Stimulated activated CD8-positive, alpha-beta memory T cell treated with anti-CD3 and anti-CD28 coated beads, Interleukin-4, amount 100 ng/mL, for 4 hours (primary cell): Measurements from ENCODE around the gene PPP1R13L.
"Not testable (repeated sequence)": the region's sequence is repeated elsewhere in the genome, so short reads cannot be mapped to it uniquely, and the experiment has no call there.

Experiments used
- DNase-seq, 2 donors: peaks; one replicate each; pipeline ENCODE4 v3.0.0-alpha.2; 2020; ENCODE audit warnings: low read depth in 2 of 2, low spot score in 1 of 2

PPP1R13L gene

DNA sequence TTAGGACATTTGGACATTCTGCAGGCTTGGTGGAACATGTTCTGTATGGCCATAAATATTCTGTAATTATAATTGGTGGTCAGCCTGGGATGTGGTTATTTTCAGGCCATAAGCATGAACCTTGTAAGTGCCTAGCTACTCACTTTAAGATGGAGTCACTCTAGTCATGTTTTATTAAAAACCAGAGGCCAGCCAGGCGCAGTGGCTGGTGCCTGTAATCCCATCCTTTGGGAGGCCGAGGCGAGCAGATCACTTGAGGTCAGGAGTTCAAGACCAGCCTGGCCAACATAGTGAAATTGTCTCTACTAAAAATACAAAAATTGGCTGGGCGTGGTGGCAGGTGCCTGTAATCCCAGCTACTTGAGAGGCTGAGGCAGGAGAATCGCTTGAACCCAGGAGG is 2.7 kb upstream of the PPP1R13L start:
- DNase-seq, result not testable (repeated sequence)

DNA sequence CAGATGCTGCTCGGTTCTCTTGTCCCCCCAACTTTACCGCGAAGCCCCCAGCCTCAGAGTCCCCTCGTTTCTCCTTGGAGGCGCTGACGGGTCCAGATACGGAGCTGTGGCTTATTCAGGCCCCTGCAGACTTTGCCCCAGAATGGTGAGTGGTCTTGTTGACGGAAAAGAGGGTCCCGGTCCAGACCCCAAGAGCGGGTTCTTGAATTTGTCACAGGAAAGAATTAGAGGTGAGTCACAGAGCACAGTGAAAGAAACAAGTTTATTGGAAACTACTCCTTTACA is 2.2 kb upstream of the PPP1R13L start:
- no peak for DNase-seq

DNA sequence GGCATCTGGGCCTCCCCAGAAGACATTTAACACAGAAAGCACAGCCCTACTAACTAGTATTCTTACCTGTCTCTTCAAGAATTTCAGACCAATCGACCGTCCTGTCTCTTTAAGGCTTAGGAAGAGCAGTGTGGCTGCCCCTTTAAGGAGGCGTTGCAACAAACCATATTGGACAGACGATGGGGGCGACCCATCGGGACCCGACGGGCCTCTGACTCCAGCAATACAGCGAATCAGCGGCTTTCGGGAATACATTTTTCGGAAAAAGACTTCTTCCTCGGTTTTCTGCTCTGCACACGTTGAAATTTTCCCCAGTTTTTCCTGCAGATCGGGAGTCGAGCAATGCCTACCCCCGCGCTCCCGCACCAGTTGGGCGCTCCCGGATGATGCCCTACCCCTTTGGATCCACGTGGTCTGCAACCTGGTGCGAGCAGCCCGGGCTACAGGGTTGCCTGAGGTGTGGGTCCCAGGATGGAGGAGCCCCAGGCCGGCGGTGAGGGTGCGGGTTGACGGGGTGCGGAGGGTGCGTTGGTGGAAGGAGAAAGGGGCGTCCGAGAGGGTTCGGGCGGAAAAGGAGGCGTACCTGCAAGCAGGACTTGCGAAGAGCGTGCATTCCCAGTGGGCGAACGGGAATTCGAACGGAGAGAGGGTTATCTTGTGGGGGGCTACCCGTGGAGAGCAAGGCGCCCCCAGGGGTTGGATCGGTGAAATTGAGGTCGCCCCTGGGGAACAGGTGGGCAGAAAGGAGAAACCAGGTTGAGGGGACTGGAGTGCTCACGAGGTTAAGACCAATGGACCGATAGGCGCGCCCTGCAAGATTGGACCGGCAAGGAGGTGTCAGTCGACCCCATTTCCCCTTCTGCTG is 1.6 kb upstream of the PPP1R13L start, which contains the start of gene POLR1G:
POLR1G (plus strand) TSS at position 419 of the 865 bp plus-strand sequence; CDS start at position 472, 53 bp downstream.
- DNase-seq, result peak; percentile 53 to 62

DNA sequence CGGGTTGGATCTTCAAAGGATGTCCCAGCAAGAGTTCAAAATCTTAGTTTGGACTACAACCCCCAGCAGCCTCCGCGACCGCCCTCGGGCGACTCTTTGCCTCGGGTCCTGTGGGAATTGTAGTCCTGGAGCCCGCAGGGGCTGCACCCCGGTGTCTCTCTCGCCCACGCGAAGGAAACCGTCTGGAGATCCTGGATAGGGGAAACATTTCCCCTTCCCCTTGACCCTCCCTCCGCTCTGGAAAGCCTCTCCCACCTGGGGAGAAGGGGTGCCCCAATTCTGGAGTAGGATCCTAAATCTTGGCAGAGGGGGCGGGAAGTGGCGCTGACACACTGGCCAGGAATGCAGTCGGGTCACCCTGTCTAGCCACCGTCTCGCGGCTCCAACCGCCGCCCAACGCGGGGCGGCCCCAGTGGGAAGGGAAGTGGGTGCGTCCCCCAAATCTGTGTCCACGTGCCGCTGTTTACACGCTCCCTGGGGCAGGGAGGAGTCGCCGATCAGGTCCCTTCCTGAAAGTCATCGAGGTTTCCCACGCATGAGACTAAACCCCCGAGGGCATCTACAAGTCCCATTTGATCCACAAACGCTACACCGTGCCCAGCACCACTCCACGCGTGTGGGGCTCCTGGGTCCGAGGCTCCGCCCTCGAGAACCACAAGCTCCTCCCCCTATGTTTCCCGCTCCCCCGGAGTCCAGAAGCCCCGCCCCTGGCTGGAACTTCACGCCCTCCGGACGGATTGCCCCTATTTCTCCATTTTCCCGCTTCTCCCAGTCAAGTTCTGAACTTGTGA is 761 bp upstream of the PPP1R13L start:
- DNase-seq, result peak; percentile 55 to 71

DNA sequence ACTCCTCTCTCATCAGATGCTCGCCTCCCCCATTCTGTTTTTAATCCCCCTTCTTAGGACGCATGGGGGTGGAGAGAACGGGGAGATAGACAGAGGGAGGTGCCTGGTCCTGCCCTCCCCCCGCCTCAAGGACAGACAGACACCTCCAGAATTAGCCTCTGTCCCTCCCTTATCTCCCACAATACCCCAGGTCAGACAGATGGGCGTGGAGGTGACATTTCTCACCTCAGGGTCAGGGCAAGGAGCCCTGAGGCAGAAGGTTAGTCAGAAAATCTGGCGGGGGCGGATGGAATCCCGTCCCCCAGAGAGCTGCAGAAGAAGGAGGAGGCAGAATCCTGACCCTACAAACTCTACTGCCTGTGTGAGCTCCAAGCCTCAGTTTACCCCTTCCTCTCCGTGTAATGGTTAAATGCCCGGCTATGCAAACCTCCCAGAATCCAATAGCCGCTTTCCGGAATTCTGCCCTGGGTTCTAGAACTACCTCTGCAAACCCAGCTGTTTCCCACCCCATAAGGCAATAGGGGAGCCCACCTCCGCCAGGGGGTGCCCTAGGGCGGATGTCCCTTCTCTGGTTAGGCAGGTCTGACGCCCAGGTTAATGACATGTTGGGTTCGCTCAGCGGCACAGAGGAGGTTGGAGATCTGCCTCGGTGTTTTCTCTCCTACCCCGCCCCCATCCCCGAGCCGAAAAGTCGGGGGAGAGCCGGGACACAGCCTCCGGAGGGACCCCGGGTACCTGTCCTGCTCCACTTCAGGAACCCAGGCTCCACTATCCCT is 900 bp downstream of the PPP1R13L start:
- peak in 1 of 2 donors; percentile 48 for DNase-seq

DNA sequence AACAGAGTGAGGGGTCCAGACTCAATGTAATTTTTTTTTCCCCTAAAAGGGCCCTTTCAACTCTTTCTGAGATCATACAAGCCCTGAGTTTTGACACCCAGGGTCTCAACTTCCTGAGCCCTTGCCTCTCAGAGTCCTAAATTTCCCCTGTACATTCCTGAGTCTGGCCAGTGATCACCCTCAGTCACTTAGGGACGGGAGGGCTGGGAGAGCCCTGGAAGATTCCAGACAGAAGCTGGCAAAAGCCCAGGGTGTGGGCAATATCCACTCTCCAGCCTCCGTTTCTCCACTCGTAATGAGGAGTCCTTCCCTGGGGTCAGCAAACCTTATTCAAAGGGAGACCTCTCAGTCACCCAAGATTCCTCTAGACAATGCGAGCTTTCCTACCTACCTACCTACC is 1.6 kb downstream of the PPP1R13L start:
- no peak for DNase-seq

DNA sequence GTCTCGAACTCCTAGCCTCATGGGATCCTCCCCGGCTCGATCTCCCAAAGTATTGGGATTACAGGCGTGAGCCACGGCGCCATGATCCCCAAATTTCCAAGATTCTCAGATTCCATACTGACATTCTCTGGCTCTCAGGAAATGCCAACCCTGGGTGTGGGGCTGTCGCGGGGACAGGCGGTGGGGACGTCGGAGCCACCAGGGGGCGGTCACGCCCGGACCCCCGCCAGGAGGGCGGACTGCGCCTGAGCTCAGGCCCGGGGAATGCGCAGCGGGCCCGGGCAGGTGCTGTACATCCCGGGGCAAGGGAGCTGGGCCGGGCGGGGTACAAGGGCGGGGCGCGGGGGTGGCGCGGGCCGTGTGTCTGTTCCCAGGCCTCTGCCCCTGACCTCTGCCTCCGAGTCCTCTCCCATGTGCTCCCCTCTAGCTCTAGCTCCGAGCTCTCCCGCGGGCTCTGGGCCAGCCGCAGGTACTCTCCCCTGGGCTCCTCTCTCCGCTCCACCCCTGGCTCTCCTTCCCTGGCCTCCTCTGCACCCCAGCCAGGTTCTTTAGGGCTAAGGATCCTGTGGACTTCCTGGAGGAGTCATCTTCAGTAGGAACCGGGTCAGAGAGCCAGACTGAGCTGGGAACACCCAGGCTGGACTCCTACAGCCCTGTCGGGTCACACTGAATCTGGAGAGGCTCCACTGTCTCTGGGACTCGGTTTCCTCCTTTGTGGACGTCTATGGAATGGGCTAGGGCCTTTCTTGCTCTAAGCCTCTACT is 2.4 kb downstream of the PPP1R13L start:
- no peak for DNase-seq

DNA sequence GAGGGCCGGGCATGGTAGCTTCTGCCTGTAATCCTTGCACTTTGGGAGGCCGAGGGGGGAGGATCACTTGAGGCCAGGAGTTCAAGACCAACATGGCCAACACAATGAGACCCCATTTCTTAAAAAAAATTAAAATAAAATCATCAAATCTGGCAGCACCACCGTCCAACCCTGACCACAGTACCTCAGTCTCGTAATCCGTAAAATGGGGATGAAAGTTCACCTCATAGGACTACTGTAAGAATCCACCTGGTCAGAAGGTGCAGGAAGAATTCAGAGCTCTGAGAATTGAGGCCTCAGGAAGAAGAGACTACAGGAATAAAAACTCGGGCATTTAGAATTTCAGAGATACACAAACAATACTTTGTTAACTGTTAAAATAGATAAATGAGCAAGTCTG is 3.1 kb downstream of the PPP1R13L start:
- no peak for DNase-seq

DNA sequence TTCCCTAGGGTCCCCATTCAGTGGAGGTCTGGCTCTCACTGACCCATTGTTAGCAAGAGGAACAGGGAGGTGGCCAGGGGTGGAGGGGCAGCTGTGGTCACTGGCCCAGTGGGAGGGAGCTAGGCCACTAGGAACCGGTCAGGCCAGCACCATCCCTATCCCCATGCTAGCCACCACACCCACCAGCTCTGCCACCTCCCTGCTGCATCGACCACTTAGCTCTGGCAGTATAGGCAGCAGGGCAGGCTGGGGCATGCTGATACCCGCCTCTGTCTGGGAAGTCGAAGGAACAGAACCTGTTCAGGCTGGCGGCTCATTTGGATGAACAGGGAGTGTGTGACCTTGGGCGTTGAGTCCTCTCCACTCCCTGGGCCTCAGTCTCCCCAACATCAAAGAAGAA is 4.7 kb downstream of the PPP1R13L start:
- no peak for DNase-seq

DNA sequence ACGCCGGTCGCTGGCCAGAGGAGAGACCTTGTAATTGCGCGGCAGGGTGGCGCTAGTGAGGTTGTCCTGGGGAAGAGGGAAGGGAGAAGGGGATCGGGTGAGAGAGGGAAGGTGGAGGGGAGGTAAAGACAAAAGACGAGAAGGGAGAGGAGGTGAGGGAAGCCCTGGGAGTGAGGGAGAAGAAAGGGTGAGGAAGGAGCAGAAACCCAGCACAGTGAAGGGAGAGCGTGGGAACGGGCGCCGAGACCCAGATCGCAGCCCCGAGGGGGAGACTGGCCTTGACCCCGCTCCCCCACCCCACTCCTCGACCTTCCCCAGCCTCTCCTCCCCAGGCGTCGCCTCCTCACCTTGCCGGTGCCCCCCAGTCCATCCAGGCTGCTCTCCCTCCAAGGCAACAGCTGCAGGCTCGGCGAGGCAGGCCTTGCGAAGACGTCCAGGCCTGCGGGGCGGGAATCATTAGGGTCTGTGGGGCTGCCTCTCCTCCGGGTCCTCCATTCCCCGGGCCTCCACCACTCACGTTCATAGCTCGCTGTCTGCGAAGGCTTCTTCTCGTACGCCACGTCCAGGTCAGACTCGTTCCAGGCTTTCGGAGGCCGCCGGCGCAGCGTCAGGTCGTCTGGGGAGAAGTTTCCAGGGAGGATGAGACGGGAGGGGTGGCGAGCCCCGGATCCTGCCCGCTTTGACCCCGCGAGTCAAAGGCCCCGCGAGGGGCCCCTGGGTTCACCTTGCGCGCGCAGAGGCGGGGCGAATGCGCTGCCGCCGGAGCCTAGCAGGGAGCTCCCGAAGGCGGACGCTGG is 8.8 kb downstream of the PPP1R13L start:
- no peak for DNase-seq

DNA sequence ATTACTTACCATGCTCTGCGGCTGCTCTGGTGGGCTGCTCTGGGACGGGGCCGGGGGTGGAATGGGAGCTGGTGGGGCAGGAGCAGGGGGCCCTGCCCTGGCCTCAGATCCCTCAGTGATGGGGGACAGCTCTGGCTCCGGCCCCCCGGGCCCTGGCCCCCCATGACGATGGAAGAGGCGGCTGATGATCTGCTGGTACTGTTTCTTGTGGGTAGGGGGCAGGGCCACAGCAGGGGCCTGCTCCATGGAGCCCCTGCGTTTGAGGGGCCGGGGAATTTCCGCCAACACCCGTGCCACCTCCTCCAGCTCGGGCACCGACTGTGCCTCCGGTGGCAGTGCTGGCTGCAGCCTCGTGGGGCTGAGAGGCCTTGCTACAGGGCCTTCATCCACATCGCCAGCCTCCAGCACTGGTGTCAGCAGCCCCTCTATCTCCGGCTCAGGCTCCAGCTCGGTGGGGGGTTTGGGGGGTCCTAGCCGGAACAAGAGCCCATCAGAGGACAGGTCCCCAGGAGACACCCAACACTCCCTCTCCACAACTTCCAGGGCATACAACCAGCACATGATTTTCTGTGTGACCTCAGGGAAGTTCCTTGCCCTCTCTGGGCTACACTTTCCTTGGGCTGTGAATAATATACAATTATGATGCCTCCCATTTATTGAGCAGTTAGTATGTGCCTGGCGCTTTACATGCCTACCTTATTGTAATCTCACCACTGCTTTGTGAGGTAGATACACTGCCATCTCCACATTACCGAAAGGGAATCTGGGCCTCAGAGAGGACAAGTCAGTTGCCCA is 12.8 kb downstream of the PPP1R13L start:
- DNase-seq, result no peak

DNA sequence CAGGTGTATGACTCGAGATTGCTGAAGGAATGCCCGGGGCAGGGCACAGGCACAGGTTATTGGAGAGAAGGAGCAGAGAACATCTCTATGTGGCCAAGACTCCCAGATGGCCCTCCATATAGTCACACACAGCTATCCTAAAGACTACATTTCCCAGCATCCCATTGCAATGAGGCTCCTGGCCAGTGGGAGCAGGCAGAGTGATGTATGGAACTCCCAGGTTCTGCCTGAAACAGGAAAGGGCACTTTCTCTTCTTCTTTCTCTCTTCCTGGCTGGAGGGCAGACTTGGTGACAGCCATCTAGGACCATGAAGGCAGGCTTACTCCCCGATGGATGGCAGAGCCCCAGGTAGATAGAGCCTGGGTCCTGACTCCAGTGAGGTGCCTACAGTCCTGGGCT is 13.5 kb downstream of the PPP1R13L start:
- no peak for DNase-seq

DNA sequence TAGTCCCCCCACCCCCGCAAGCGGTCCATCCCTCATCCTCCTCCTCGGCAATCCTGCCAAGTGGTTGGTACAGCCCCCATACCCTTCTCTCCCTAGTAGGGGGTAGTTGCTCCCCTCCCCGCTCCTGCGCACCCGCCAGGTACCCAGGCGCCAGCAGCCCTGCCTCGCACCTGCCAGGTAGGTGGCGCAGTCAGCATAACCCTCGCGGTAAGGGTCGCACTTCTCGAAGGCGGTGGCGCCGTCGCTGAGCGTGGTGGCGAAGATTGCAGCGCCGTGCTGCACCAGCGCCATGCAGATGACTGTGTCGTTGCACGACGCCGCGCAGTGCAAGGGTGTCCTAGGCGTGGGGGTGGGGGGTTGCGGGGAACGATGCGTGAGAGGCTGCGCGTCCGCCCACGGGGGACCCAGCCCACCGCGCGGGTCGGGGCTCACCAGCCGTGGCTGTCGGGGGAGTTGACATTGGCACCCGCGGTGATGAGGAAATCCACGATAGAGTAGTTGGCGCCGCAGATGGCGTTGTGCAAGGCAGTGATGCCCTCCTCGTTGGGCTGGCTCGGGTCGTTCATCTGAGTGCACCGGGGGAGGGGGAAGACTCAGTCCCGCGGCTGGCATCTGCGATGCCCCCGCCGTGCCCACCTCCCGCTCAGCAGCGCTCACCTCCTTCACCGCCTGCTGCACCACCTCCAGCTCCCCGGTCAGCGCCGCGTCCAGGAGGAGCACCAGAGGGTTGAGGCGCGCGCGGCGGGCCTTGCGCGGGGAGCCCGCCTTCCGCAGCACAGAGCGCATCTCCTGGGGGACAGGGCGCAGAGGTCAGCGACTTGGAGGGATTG is 19.3 kb downstream of the PPP1R13L start:
- no peak for DNase-seq

DNA sequence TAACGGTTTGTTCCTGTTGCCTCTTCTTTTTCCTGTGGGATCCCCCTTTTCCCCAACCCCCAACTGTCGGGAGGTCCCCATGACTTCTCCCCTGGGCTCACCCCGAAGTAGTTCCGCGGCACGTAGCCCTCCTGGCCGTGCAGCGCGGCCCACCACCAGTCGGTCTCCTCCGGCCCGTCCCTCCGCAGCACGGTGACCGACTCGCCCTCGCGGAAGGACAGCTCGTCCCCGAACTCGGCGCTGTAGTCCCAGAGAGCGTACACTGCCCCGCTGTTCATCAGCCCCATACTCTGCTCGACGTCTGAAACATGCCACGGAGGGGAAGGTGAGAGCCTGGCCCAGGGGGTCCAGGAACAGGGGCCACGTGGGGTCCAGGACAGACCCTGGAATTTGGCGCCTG is 22.4 kb downstream of the PPP1R13L start:
- DNase-seq, result no peak

DNA sequence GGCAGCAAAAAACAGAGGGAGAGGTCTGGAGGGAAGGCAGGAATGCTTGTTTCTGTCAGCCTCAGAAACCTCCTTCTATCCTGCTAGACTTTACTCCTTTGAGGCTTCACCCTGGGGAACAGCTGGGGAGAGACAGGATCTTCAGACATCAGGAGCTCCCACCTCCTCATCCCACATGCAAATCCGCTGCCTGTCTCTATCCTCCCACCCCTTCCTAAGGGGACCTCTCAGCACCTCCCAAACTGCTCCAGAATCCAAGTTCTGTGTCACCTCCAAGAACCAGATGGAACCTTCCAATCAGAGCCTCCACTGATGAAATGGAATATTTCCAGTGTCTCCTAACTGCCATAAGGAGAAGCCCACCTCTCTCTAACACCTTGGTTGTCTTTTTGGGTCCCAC is 24.8 kb downstream of the PPP1R13L start:
- no peak for DNase-seq

DNA sequence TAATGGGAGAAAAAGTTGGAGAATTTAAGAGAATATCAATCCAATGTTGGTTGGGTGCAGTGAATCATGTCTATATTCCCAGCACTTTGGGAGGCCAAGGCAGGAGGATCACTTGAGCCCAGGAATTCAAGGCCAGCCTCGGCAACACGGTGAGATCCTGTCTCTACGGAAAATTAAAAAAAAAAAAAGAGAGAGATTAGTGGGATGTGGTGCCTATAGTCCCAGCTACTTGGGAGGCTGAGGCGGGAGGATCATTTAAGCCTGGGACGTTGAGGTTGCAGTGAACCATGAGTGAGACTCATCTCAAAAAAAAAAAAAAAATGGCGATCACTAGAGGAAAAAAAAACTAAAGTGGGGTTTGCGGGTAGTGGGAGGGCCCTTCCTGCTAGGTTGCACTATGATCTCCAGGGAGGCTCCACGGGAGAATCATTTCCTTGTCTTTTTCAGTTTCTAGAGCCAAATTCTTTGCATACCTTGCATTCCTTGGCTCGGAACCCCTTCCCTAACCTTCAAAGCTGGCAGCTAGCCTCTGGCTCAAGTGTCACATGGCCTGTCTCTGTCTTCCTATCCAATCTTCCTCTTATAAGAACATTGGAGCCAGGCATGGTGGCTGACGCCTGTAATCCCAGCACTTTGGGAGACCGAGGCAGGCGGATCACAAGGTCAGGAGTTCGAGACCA is 28.7 kb downstream of the PPP1R13L start:
- no peak for DNase-seq

DNA sequence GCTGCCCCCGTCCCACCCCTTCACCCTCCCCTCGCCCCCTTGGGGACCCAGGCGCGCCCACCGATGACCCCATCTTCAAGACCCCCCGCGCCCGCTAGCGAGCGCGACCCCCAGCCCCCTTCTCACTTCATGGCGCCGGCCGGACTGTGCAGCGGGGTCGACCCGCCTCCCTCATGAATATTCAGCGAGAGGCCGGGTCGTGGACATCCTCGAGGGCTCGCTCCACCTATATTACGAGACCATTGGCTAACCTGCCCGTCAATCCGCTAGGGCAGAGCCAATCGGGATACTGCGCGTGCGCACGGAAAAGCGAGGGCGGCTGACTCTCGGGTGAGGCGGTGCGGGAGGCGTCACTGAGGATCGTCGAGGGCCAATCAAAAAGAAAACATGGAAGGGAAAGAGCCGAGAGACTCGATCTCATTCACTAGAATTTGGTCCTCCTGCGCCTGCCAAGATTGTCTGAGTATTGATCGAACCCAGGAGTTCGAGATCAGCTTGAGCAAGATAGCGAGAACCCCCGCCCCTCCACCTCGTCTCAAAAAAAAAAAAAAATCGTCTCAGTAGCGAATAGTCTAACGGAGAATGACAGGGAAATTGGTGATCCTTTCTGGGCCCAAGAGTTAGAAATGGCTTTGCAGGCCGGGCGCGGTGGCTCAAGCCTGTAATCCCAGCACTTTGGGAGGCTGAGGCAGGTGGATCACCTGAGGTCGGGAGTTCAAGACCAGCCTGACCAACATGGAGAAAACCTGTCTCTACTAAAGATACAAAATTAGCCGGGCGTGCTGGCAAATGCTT is 34.3 kb downstream of the PPP1R13L start, which contains the start of gene ERCC2:
ERCC2 (minus strand) TSS at position 164 of the 795 bp plus-strand sequence; CDS start at position 131, 33 bp downstream.
- DNase-seq, result peak; percentile 98 to 99
